Astrocyte of the spinal cord (primary cell): Measurements from ENCODE around the gene LGALS8.

Experiments
- DNase-seq: peaks from one replicate; pipeline ENCODE4 v3.0.0; 2011; ENCODE audit warnings: low read depth, low spot score
- H3K4me3 ChIP-seq: 2 replicates; pipeline ENCODE4 v1.5.1; 2011; ENCODE audit warnings: low read depth, mild to moderate bottlenecking, low read length, moderate library complexity
- CTCF ChIP-seq: IDR thresholded peaks from 2 replicates; pipeline ENCODE4 v1.5.1; 2012; ENCODE audit warnings: low read depth, mild to moderate bottlenecking, low read length, inconsistent platforms
- in situ Hi-C: cut with HindIII; loops from 2 replicates; pipeline ENCODE4 v1.10.0; 2017; ENCODE audit warnings: low sequenced_read_pairs

The LGALS8 gene

GRCh38 chr1:236581528-236581927, 57.7 kb downstream of the LGALS8 start:
- DNase-seq: no peak
- no peak for TF ChIP-seq CTCF
- in situ Hi-C loops: no loop called here

GRCh38 chr1:236589531-236589930, 65.7 kb downstream of the LGALS8 start:
- in situ Hi-C loops: no loop called here

More at GRCh38 chr1:236581528-236581927, 57.7 kb downstream of the LGALS8 start:
- H3K4me3 ChIP-seq: no peak overlapping the region

GRCh38 chr1:236590553-236591150, 66.9 kb downstream of the LGALS8 start:
- no peak for TF ChIP-seq CTCF
- no peak overlapping the region for H3K4me3 ChIP-seq
- in situ Hi-C loops: no loop called here
- DNase-seq: no peak

More at GRCh38 chr1:236589531-236589930, 65.7 kb downstream of the LGALS8 start:
- TF ChIP-seq CTCF: no peak
- DNase-seq: no peak
- H3K4me3 ChIP-seq: no peak overlapping the region

GRCh38 chr1:236602171-236602570, 78.4 kb downstream of the LGALS8 start:
- in situ Hi-C loops: no loop called here
- no peak for DNase-seq

More at GRCh38 chr1:236602171-236602570, 78.4 kb downstream of the LGALS8 start:
- TF ChIP-seq CTCF: no peak
- H3K4me3 ChIP-seq: no peak overlapping the region
